Measurements from ENCODE around the gene DPYD. TPM values are rescaled to one million over a fixed set of nuclear protein-coding genes. Genes with fewer than 3 reads are reported as not detected.

Gene DPYD
- total RNA-seq, 1 donor from 2014 or later: 41.2 TPM

GRCh38 chr1:97728436-97728835 is 192.4 kb downstream of the DPYD start:
- intact Hi-C loops (cut with micrococcal nuclease): no loop called here

- intact Hi-C loops (cut with micrococcal nuclease): no loop called here
Observed at GRCh38 chr1:97727029-97727428, 193.8 kb downstream of the DPYD start.

GRCh38 chr1:97726386-97726785 is 194.4 kb downstream of the DPYD start:
- intact Hi-C loops (cut with micrococcal nuclease): no loop called here

- intact Hi-C loops (cut with micrococcal nuclease): no loop called here
Observed at GRCh38 chr1:97721221-97721620, 199.6 kb downstream of the DPYD start.

- intact Hi-C loops (cut with micrococcal nuclease): no loop called here
Observed at GRCh38 chr1:97712980-97713379, 207.9 kb downstream of the DPYD start.

- intact Hi-C loops (cut with micrococcal nuclease): no loop called here
Observed at GRCh38 chr1:97711858-97712257, 209.0 kb downstream of the DPYD start.

GRCh38 chr1:97693601-97694000 is 227.2 kb downstream of the DPYD start:
- intact Hi-C loops (cut with micrococcal nuclease): no loop called here

GRCh38 chr1:97691325-97691724 is 229.5 kb downstream of the DPYD start:
- intact Hi-C loops (cut with micrococcal nuclease): no loop called here

- intact Hi-C loops (cut with micrococcal nuclease): no loop called here
Observed at GRCh38 chr1:97685360-97685759, 235.5 kb downstream of the DPYD start.

GRCh38 chr1:97680894-97681293 is 239.9 kb downstream of the DPYD start:
- intact Hi-C loops (cut with micrococcal nuclease): no loop called here

- intact Hi-C loops (cut with micrococcal nuclease): no loop called here
Observed at GRCh38 chr1:97680470-97680869, 240.4 kb downstream of the DPYD start.

GRCh38 chr1:97677702-97678101 is 243.1 kb downstream of the DPYD start:
- intact Hi-C loops (cut with micrococcal nuclease): no loop called here

GRCh38 chr1:97674517-97674916 is 246.3 kb downstream of the DPYD start:
- intact Hi-C loops (cut with micrococcal nuclease): no loop called here

GRCh38 chr1:97668945-97669344 is 251.9 kb downstream of the DPYD start:
- intact Hi-C loops (cut with micrococcal nuclease): loop anchor here (1.0 kb wide), 1 partner anchor 382 kb away; no protein-coding TSS in a partner anchor

GRCh38 chr1:97660431-97661105 is 260.3 kb downstream of the DPYD start:
- intact Hi-C loops (cut with micrococcal nuclease): no loop called here

GRCh38 chr1:97654876-97655585 is 265.8 kb downstream of the DPYD start:
- intact Hi-C loops (cut with micrococcal nuclease): no loop called here

GRCh38 chr1:97651250-97651649 is 269.6 kb downstream of the DPYD start:
- intact Hi-C loops (cut with micrococcal nuclease): no loop called here

- intact Hi-C loops (cut with micrococcal nuclease): no loop called here
Observed at GRCh38 chr1:97649591-97649990, 271.2 kb downstream of the DPYD start.

- intact Hi-C loops (cut with micrococcal nuclease): no loop called here
Observed at GRCh38 chr1:97647776-97648175, 273.1 kb downstream of the DPYD start.

GRCh38 chr1:97646071-97646470 is 274.8 kb downstream of the DPYD start:
- intact Hi-C loops (cut with micrococcal nuclease): no loop called here

GRCh38 chr1:97640677-97641076 is 280.2 kb downstream of the DPYD start:
- intact Hi-C loops (cut with micrococcal nuclease): no loop called here

GRCh38 chr1:97636941-97637340 is 283.9 kb downstream of the DPYD start:
- intact Hi-C loops (cut with micrococcal nuclease): no loop called here

- intact Hi-C loops (cut with micrococcal nuclease): no loop called here
Observed at GRCh38 chr1:97634758-97635157, 286.1 kb downstream of the DPYD start.

All from T-helper 1 cell treated with Interleukin-12 subunit alpha and Interleukin-12 subunit beta and Interleukin-4 antibody, amounts not matched to agents 30 ng/mL and 1 ng/mL, for 36 hours (primary cell).